ENCODE measurements around the gene GYS1. TPM values are rescaled to one million over a fixed set of nuclear protein-coding genes. Genes with fewer than 3 reads are reported as not detected.
"Not testable (repeated sequence)": the region's sequence is repeated elsewhere in the genome, so short reads cannot be mapped to it uniquely, and the experiment has no call there.

The GYS1 gene
- total RNA-seq, 1 donor from 2014 or later = 82.0 TPM

DNA sequence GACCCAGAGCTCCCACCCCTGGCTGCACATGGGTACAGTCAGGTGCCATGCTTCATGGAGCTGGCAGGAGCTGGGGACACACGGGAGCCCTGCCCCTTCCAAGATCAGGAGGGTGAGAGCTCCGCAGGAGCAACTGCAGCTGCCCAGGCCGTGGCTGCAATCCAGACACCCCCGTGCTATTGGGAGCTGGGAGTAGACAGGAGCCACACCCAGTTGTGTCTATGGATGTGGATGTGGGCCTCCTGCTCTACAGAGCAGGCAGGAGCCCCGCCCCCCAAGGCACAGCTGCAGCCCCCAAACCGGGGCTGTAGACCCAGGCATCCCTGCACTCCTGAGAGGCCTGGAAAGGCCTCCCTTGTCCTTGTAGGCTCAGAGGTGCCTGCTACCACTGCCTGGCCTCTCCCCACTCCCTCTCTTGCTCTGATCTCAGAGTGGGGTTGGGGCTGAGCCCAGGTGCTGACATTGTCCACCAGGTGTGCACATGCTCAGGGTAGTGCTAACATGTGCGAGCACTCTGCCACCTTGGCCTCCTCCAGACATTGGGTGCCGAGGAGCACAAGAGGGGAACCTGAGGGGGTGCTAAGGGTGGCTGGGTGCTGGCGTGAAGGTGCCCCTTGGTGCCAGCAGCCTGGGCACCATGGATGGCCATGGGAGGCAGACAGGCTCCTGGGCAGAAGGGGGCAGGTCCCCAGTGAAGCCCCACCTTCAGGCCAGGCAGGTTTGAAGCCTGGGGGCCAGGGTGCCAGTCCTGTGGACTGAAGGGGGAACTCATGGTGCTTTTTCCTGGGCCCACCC is 46.4 kb downstream of the GYS1 start:
- DNase-seq (ENCODE audit: low spot score) = no peak

DNA sequence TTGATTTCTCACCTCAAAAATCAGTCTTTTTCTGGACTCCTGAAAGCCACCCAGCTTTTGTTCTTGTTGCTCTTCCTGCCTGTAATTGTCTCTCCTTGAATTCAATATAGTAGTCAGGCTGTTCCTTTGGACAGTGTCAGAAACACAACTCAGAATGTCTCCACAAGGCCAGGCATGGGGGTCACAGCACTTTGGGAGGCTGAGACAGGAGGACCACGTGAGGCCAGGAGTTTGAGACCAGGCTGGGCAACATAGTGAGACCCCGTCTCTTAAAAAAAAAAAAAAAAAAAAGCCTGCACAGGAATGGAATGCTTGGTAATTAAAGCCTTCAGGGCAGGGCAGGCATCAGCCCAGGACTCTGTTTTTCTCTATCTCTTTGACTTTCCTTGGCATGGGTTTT is 47.3 kb downstream of the GYS1 start:
- no peak for DNase-seq (ENCODE audit: low spot score)

DNA sequence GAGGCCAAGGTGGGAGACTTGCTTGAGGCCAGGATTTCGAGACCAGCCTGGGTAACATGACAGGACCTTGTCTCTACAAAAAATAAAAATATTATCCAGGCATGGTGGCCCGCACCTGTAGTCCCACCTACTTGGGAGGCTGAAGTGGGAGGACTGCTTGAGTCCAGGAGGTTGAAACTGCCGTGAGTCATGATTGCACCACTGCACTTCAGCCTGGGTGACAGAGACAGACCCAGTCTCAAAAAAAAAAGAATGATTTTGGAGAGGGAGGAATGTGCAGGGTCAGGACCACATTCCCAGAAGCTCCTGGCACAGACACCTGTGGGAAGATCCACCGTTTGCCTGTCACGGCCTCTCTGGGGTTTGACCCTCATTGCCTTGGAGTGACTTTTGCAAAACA is 47.7 kb downstream of the GYS1 start:
- no peak for DNase-seq (ENCODE audit: low spot score)

DNA sequence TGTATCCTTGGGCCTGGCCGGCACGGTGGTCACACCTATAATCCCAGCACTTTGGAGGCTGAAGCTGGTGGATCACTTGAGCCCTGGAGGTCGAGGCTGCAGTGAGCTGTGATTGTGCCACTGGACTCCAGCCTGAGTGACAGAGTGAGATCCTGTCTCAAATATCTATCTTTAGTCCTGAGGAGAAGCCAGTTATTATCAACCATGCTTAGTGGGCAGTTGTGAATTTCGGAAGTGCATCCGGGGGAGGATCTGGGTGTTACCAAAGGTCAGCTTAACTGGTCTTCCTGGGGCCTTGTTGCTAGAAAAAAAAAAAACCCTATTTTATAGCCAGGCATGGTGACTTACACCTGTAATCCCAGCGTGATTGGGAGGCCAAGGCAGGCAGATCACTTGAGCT is 50.0 kb downstream of the GYS1 start:
- DNase-seq (ENCODE audit: low spot score) = no peak

DNA sequence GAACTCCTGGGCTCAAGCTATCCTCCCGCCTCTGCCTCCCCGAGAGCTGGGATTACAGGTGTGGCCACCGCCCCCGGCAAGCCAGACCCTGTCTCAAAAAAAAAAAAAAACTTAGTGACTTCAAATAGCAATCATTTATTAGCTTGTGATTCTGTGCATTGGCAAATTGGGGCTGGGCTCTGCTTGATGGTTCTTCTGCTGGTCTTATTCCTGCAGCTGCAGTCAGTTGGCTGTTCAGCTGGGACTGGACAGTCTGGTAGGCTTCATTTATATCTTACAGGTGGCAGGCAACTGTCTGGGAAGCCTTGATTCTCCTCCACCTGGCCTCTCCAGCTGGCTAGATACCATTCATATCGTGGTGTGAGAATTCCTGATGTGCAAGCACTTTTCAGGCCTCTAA is 52.2 kb downstream of the GYS1 start:
- no peak for DNase-seq (ENCODE audit: low spot score)

DNA sequence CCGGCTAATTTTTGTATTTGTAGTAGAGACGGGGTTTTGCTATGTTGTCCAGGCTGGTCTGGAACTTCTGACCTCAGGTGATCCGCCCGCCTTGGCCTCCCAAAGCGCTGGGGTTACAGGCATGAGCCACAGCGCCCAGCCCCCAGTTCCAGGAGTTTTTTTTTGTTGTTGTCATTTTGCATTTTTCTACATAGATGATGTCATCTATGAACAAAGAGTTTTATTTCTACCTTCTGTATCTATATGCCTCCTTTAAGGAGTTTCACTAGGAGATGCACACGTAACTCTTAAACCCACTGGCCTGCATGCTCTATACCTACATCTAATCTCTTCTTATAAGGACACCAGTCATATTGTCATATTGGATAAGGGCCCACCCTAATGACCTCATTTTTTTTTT is 54.9 kb downstream of the GYS1 start:
- DNase-seq (ENCODE audit: low spot score) = no peak

DNA sequence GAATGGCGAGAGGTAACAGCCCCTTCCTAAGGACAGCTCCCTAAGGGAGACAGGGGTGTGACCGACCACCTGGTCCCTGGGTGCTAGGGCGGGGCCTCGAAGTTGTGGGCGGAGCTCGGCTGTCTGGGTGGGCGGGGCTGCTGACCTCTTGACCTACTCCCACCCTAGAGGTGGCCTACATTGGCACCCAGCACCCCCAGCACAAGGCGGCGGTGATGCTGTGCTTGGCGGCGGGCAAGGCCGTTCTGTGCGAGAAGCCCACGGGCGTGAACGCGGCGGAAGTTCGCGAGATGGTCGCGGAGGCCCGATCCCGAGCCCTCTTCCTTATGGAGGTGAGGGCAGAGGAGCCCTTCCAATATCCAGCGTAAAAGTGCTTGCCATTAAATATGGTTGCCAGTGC is 57.2 kb downstream of the GYS1 start:
- no peak for DNase-seq (ENCODE audit: low spot score)

DNA sequence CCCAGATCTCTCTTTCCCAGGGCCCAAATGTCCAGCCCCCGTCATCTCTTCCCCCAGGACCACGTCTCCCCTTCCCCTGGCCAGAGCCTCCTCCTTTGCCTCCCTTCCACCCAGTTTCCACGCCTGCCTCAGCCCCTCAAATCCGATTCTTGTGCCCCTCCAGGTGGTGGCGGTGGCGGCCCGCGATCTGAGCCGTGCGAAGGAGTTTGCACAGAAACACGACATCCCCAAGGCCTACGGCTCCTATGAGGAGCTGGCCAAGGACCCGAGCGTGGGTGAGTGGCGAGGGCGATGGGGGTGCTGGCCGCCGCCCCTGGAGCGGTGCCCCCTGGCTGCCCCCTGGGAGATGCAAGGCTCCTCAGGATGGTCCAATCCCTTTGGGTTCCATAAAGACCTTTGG is 58.3 kb downstream of the GYS1 start:
- no peak for DNase-seq (ENCODE audit: low spot score)

DNA sequence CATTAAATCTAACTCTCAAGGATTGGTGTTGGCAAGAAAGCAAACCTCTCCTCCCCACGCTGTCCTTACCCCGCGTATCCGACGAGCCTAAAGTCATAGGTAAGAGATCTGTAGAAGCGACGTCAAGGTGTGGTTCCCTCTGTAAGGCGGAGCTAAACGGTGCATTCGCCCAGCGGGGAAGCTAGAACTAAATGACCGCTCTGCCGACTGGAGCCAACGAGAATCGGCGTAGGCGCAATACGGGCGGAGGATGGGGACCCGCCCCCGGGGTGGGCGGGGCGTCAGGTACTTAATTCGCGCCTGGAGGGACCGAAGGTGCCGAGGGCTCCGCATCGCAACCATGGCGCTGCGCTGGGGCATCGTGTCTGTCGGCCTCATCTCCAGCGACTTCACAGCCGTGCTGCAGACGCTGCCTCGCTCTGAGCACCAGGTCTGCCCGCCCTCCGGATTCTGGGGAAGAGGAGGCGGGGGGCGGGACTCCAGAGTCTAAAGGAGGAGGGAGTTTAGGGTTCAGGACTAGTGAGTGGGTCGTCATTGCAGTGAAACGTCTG is 59.7 kb downstream of the GYS1 start, which contains the start of gene DHDH:
DHDH (plus strand) TSS at position 318 of the 551 bp plus-strand sequence; CDS start at position 341, 23 bp downstream.
- DNase-seq (ENCODE audit: low spot score) = peak; percentile 93

DNA sequence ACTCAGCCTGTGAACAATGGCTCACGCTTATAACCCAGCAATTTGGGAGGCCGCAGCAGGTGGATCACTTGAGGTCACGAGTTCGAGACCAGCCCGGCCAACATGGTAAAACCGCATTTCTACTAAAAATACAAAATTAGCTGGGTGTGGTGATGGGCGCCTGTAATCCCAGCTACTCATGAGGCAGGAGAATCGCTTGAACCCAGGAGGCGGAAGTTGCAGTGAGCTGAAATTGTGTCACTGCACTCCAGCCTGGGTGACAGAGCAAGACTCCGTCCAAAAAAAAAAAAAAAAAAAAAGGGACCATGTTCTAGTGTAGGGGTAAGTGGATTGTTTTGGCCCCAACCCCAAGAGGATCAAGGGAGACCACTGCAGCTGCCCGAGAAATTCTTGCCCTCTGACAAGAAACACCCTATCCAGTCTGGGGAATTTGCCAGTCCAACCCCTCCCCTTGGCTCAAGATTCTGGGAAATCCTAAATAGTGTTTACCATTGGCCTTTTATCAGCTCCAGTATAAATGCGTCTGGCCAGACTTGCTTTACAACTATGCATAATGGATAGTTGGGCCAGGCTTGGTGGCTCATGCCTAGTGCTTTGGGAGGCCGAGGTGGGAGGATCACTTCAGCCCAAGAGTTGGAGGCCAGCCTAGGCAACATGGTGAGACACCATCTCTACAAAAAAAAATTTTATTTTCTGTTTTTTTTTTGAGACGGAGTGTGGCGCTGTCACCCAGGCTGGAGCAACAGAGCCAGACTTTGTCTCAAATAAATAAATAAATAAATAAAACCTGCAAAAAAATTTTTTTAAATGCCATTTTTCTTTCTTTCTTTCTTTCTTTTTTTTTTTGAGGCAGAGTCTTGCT is 64.7 kb downstream of the GYS1 start:
- no peak for DNase-seq (ENCODE audit: low spot score)

DNA sequence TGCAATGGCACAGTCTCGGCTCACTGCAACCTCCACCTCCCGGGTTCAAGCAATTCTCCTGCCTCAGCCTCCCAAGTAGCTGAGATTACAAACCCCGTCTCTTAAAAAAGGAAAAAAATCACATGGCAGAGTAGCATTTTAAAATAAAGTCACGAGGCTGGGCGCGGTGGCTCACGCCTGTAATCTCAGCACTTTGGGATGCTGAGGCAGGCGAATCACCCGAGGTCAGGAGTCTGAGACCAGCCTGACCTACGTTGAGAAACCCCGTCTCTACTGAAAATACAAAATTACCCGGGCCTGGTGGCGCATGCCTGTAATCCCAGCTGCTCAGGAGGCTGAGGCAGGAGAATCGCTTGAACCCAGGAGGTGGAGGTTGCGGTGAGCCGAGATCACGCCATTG is 65.4 kb downstream of the GYS1 start:
- DNase-seq (ENCODE audit: low spot score) = not testable (repeated sequence)

DNA sequence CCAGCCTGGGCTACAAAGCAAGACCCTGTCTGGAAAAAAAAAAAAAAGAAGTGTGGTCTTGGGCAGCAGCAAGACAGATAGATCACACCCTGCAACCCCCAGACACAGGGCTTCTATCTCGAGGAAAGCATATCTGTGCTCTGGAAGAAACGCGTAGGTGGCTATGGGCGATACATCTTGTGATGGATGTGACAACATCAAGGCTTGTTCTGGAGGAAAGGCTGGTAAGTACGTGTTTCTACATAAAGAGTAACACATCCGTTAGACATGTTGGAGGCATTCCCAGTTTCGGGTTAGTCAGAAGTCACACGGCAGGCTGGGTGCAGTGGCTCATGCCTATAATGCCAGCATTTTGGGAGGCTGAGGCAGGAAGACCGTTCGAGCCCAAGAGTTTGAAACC is 66.2 kb downstream of the GYS1 start:
- no peak for DNase-seq (ENCODE audit: low spot score)

DNA sequence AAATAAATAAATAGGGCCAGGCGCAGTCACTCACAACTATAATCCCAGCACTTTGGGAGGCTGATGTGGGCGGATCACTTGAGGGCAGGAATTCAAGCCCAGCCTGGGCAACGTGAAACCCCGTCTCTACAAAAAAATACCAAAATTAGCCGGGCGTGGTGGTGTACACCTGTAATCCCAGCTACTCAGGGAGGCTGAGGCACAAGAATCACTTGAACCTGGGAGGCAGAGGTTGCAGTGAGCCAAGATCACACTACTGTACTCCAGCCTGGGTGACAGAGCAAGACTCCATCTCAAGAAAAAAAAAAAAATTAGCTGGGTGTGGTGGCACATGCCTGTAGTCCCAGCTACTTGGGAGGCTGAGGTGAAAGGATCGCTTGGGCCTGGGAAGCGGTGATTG is 67.2 kb downstream of the GYS1 start:
- not testable (repeated sequence) for DNase-seq (ENCODE audit: low spot score)

DNA sequence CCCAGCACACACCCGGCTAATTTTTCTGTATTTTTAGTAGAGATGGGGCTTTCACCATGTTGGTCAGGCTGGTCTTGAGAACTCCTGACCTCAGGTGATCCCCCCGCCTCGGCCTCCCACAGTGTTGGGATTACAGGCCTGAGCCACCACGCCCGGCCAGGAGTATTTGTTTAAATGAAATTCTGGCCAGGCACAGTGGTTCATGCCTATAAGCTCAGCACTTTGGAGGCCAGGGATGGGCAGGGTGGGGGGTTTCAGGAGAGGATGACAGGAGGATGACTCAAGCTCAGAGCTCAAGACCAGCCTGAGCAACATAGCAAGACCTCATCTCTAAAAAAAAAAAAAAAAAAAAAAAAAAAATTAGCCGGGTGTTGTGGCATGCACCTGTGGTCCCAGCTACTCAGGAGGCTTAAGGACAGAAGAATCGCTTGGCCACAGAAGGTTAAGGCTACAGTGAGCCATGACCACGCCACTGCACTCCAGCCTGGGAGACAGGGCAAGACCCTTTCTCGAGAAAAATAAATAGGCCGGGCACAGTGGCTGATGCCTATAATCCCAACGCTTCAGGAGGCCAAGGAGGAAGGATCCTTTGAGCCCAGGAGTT is 67.8 kb downstream of the GYS1 start:
- DNase-seq (ENCODE audit: low spot score) = no peak

DNA sequence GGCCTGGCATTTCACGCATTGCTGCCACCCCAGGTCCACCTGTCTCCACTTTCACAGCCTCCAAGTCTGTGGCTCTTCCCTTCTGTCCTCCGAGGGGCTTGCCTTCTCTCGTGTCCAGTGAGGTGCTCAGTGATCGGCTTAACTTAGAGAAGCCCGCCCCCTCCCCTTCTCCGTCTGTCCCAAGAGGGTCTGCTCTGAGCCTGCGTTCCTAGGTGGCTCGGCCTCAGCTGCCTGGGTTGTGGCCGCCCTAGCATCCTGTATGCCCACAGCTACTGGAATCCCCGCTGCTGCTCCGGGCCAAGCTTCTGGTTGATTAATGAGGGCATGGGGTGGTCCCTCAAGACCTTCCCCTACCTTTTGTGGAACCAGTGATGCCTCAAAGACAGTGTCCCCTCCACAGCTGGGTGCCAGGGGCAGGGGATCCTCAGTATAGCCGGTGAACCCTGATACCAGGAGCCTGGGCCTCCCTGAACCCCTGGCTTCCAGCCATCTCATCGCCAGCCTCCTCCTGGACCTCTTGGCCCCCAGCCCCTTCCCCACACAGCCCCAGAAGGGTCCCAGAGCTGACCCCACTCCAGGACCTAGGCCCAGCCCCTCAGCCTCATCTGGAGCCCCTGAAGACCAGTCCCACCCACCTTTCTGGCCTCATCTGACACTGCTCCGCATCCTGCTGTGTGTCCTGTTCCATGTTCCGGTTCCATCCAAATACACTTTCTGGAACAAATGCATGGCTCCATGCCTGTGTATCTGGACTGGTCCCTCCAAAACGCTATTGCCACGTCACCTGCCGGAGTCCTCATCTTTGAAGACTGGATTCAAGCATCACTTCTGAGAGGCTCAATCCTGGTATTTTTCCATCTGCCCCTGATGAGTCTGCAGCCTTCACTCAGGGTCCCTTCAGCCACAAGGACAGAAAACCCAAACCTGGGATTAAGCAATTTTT is 70.3 kb downstream of the GYS1 start:
- no peak for DNase-seq (ENCODE audit: low spot score)

DNA sequence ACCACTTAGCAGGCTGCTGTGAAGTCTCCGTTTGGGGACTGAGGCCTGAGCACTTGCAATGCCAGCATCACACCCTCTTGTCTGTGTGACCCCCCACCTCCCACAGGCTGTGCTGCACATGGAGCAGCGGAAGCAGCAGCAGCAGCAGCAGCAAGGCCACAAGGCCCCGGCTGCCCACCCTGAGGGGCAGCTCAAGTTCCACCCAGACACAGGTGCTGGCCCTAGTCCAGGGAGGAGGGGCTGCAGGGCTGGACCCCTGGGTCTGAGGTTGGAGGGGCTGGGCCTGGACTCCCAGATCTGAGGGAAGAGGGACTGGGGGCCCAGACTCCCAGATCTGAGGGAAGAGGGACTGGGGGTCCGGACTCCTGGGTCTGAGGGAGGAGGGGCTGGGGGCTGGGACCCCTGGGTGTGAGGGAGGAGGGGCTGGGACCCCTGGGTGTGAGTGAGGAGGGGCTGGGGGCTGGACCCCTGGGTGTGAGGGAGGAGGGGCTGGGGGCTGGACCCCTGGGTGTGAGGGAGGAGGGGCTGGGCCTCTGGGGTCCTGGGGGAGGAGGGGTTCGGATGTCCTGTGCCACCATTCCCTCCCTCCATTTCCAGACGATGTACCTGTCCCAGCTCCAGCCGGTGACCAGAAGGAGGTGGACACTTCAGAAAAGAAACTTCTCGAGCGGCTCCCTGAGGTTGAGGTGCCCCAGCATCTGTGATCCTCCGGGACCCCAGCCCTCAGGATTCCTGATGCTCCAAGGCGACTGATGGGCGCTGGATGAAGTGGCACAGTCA is 71.2 kb downstream of the GYS1 start:
- no peak for DNase-seq (ENCODE audit: low spot score)

DNA sequence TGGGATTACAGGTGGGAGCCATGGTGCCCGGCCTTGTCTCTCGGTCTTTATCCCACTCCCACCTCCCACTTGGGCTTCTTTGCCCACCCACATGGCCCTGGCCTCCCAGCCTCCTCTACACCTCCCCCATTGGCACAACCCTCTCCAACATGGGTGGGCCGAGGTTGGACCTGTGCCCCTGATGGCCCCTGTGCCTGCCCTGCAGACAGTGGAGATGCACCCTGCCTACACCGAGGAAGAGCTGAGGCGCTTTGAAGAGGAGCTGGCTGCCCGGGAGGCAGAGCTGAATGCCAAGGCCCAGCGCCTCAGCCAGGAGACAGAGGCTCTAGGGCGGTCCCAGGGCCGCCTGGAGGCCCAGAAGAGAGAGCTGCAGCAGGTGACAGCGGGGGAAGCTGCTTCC is 72.2 kb downstream of the GYS1 start:
- DNase-seq (ENCODE audit: low spot score) = no peak

DNA sequence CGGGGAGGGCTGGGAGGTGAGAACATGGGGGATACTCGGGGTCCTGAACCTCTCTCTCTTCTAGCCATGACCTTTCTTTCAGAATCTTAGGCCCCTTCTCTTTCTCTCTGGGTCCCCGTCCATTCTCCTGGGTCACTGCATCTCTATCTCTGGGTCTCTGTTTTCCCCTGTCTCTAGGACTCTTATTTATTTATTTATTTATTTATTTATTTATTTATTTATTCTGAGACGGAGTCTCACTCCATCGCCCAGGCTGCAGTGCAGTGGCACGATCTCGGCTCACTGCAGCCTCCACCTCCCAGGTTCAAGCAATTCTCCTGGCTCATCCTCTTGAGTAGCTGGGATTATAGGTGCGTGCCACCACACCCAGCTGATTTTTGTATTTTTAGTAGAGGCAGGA is 73.8 kb downstream of the GYS1 start:
- not testable (repeated sequence) for DNase-seq (ENCODE audit: low spot score)

DNA sequence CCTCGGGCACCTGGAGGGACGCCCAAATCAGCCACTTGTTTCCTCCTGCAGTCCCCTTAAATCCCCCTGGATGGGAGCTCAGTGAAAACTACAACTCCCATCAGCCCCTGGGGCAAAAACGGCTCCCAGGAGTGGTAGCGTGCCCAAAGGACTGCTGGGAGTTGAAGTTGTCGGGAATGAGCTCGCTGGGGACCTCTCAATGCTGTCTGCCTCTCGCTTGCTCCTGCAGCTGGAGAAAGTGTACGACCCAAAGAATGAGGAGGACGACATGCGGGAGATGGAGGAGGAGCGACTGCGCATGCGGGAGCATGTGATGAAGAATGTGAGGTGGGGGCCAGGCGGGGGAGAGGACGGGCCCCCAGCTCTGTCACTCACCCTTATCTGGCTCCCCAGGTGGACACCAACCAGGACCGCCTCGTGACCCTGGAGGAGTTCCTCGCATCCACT is 74.3 kb downstream of the GYS1 start:
- DNase-seq (ENCODE audit: low spot score) = no peak
